GM21515 (cell line): ENCODE data around the gene ADCY6.
A peak's percentile ranks its signal among the peaks of the same experiment; 100 is the strongest.

Source experiments
- ATAC-seq: cut with Tn5 transposase; IDR thresholded peaks from one replicate; pipeline ENCODE4 v1.9.1; 2021; ENCODE audit not compliant: unreplicated experiment

The ADCY6 gene

GRCh38 chr12:48816143-48816854 lies 27.4 kb upstream of the ADCY6 start:
- no peak for ATAC-seq

DNA sequence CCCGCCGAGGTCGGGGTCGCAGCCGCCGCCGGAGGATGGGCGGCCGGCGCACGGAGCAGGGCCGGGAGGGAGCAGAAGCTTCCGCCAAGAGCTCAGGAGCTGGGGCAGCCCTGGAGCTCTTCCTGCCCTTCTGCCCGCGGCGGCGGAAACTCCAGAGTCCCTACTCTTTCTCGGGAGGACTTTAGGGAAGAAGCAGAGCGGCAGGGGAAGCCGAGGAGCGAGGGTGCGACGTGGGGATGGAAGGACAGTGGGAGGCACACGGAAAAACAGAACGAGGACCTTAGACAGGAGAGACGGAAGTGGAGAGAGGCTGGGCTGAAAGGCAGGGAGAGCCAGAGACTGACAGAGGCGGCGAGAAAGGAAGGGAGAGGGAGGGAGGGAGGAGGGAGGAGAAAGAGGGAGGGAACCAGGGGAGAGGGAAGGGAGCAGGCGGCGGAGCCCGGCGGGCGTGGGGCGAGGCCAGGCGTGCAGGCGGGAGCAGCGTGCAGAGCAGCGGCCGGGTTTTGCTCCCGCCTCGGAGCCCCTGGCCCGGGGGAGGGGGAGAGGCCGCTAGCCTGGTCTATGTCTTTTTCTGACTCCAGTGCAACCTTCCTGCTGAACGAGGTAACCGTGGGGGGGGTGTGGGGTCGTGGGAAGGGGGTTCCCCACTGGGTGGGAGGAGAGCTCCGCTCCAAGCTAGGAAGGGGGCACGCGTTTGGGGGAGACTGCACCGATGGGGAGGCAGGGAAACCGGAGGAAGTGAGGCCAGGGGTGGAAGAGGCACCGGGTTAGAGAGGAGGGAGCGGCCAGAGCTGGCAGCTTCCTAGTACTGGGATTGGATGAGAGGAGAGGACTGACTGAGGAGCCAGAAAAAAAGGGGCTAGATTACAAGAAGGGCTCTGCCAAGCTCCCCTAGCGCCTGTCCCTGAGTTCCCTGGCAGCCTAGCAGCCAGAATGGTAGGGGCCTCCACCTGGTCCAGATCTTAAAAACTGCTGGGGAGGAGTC lies 26.5 kb upstream of the ADCY6 start:
- peak; percentile 34 for ATAC-seq

DNA sequence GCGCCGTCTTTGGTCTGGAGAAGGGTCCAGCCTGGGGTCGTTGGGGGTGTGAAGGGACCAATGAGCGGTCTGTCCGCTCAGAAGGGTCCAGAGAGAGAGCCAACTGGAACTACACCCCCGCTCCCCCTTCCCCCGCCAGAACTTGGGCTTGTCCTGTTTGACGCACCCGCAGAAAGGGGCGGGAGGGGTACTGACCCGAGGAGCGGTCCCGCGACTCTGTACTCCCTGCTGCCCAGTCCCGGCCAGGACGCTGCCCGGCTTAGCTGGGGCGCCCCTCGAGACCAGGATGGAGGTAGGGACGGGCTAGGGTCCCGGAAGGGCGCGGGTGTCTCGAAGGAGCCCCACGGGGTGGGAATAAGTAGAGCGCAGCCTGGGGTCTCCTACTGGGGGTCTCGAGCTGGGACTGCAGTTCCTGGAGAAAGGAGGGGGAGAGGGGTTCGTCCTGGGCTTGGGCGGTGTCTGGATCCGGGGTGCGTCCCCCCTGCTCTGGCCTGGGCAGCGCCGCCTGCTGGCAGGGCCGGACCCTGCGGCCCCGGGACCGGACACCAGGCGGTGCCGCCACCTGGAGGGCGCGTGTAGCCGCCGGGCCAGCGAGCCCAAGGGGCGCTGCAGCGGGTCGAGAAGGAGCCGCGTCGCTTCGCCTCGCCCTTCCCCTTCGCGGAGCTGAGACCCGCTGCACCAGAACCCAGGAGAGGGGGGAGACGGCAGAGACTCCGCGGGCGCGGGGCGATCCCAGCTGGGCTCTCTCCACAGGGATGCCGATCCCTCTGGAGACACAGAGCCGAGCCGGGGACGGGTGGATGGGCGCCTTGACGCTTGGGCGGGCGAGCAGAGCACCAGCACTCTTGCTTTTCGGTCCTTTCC lies 25.6 kb upstream of the ADCY6 start:
- ATAC-seq: peak; percentile 72

DNA sequence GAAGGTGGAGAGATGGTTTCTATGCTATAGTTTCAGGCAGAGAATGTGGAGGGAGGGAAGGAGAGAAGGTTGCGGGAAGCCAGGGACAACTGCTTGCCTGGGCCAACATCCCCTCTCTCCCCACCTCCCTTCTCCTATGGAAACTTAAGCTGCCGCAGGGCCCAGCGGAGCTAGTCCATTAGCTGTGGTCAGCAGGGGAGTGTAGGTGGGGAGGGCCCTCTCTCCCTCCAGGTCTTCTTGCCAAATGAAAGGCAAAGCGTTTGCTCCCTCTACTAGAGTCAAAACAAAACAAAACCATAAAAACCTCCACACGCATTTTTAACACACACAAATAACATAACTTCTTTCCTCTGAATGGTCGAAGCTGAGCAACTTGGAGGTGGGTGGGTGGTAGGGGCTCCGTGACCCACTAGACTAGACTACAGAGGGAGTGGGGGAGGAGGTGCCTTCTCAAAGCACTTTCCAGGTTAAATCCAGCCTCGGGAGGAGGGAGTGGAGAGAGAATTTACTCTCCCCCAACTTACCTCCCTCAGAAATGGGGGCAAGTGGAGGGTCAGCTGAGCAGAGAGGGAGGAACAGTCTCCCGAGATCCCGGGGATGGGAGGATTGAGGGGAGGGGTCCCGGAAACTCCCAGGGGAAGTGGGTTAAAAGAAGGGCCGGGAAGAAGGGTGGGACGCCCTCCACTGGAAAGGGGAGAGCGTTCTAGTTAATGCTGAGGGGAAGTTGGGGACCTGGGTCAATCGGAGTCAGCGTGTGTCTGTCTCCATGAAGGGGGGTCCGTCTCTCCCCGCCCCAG lies 24.8 kb upstream of the ADCY6 start:
- ATAC-seq: no peak

GRCh38 chr12:48812389-48812788 lies 23.5 kb upstream of the ADCY6 start:
- no peak for ATAC-seq

- ATAC-seq: no peak
Observed at GRCh38 chr12:48811437-48812090, 22.7 kb upstream of the ADCY6 start.

DNA sequence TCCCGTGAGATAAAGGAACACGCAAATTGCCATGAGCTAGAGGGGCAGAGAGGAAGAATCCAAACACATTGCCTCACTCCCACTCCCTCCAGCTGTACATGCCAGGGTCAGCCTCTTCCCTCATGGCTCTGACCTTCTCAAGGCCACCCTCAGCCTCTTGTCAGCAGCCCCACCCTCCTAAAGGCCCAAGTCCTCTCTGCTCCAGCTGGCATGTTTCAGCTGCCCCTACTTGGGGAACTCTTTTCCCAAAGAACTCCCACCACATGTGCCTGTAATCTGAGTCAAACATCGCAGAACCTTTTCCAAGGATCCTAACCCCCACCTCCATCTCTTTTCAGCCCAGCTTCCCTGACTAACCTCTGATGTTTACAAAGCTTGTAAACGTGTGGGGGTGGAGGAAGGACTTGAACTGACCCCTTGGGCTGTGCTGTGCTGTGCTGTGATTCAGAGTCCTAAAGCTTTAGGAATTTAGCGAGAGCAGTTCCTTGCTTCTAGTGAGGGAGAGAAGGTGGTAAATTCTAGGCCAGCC lies 22.1 kb upstream of the ADCY6 start:
- no peak for ATAC-seq

DNA sequence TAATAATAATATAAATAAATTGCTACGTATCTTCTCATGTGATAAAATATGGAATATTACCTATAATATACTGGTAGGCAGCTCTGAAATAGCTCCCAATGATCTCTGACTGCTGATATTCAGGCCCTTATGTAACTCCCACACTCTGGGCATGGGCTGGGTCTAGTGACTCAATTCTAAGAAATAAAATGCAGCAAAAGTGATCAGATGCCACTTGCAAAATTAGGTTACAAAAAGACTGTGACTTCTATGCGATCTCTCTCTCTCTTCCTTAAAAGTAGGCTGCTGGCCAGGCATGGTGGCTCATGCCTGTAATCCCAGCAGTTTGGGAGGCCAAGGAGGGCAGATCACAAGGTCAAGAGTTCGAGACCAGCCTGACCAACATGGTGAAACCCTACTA lies 19.1 kb upstream of the ADCY6 start:
- ATAC-seq: no peak

DNA sequence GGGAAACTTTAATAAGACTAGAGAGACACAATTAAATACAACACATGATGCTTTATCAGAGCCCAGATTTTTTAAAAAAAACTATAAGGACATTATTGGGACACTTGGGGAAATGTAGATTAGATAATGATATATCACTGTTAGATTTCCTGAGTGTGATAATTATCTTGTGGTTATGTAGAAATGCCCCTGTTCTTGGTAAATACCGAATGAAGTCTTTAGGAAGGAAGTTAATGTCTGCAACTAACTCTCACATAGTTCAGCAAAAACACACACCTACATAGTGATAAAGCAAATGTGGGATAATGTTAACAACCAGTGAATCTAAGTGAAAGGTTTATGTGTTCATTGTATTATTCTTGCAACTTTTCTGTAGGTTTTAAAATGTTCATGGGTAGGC lies 14.8 kb upstream of the ADCY6 start:
- no peak for ATAC-seq

- ATAC-seq: no peak
Observed at GRCh38 chr12:48800971-48801370, 12.1 kb upstream of the ADCY6 start.

- ATAC-seq: no peak
Observed at GRCh38 chr12:48800457-48800856, 11.6 kb upstream of the ADCY6 start.

- ATAC-seq: no peak
Observed at GRCh38 chr12:48796976-48797375, 8.1 kb upstream of the ADCY6 start.

GRCh38 chr12:48795550-48796455 lies 6.9 kb upstream of the ADCY6 start:
- ATAC-seq: no peak

- no peak for ATAC-seq
Observed at GRCh38 chr12:48794870-48795269, 6.0 kb upstream of the ADCY6 start.

GRCh38 chr12:48793696-48794095 lies 4.8 kb upstream of the ADCY6 start:
- no peak for ATAC-seq

- ATAC-seq: no peak
Observed at GRCh38 chr12:48789858-48790326, 1.0 kb upstream of the ADCY6 start.

- ATAC-seq: no peak
Observed at GRCh38 chr12:48788524-48788853, 400 bp downstream of the ADCY6 start.

GRCh38 chr12:48787791-48788523 lies 932 bp downstream of the ADCY6 start:
- no peak for ATAC-seq
